ENCODE results near the gene ITGA2B. TPM values are rescaled to one million over a fixed set of nuclear protein-coding genes. Genes with fewer than 3 reads are reported as not detected.

The ITGA2B gene
- total RNA-seq, 5 donors from 2014 or later (not counting 1 experiment from before 2014, with no cell fraction given): 0.41 to 3.9 (median 1.1) TPM

DNA sequence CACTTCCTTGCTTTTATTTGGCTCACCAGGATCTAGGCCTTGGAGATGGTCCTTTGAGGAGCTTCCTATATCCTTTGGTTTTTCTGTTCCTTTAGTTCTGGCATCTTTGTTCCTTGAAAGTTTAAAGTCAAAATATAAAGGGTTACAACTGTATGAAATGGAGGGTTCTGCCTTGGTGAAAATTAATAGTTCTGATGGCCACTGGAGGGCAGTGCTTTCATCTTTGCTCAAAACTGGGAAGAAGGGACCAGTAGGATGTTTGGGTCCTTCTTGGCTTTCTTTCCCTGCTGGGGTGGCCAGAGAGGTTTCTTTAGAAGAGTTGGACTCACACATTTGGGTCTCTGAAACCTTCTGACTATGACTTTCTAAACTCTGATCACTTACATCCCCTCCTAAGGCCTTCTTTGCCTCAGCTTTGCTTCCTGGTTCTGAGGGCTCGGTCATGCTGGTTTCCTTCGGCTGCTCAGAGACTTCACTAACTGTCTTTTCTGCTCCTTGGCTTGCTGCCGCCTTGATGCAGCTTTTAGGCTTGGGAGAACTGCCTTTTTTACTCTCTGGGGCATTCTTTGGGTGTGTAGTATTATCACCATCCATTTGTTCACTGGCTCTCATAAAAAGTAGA is 10.9 kb upstream of the ITGA2B start:
- Histone ChIP-seq H3K27ac (ENCODE audit: low read length) (no peak overlapping the region), H3K4me1 (ENCODE audit: control insufficient read depth in 1 of 2, extremely low read depth in 1 of 2, insufficient read depth in 2 of 2, low read length in 2 of 2) (no peaks in the 10 kb centered on the region), H3K36me3 (ENCODE audit: control insufficient read depth in 2 of 2, extremely low read depth in 1 of 2, insufficient read depth in 1 of 2, low read length in 1 of 2) (peaks cover 10 to 58% of the 10 kb centered on the region in 2 donors), H3K27me3 (replicated peaks in 1 of 2; ENCODE audit: control insufficient read depth in 2 of 2, extremely low read depth in 1 of 2, insufficient read depth in 2 of 2, low read length in 1 of 2) (no peaks in the 10 kb centered on the region), H3K4me3 (ENCODE audit: control insufficient read depth in 1 of 2, extremely low read depth in 1 of 2, low read length in 1 of 2) (no peak overlapping the region), H3K9me3 (no peaks in the 10 kb centered on the region)
- peaks cover 45% of the 10 kb centered on the region for H3K36me3 Mint-ChIP-seq
- POLR2A ChIA-PET: interaction anchor here in 1 of 2 donors (0.6 kb wide), 1 partner anchor 252 kb away, joined by 3 read pairs; no protein-coding TSS in a partner anchor
- WGBS (ENCODE audit: insufficient coverage): no CpG with 5 or more reads among the region's 3 CpGs
- H3K27me3 Mint-ChIP-seq: no peaks in the 10 kb centered on the region
- peaks cover 0 to 4% (median 0%) of the 10 kb centered on the region in 3 donors for H3K4me1 Mint-ChIP-seq
- no peak for DNase-seq
- ATAC-seq (replicated peaks in 1 of 4): no peak
- CTCF ChIA-PET: no interaction called here
- H3K4me3 Mint-ChIP-seq: no peak overlapping the region
- H3K27ac Mint-ChIP-seq: no peak overlapping the region
- no peaks in the 10 kb centered on the region for H3K9me3 Mint-ChIP-seq

GRCh38 chr17:44398692-44399691 is 9.5 kb upstream of the ITGA2B start:
- CTCF ChIA-PET: no interaction called here

DNA sequence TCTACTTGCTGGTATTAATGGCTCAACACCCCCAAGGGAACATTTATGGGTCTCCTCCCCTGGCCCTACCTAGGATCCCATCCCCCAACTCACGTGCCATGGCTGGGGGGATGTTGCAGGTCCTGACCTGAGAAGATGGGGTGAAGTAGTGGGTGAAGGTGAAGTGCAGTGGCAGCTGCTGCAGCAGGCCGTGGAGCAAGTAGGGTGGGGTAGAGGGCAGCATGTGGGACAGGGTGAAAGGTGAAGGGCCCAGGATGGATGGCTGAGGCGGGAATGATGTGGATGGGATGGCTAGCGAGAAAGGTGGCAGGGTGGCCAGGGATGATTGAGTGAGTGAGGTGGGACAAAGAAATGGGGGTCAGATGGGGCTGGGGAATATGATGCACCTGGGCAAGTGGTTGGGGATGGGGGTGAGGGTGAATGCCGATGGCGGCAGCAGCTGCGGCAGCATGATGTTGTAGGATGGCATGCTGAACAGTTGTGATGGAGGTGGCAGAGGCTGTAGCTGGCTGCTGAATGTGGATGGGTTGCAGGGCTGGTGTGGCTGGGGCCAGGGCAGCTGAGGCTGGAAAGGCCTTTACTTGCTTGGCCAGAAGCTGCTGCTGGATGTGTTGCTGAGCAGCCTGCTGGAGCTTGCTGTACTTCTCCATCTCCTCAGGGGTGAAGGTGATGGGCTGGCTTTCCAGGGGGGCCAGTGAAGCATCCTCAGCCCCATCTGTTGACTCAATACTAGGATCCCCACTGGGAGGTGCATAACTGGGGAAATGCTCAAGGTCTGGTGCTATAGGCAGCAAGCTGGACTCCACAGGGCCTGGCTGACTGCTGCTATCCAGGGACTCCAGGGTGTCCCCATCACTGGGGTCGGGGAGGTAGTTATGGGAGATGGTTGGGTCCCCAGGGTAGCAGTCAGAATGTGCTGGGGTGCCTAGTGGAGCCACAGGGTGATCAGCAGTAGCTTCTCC is 8.3 kb upstream of the ITGA2B start:
- Mint-ChIP-seq H3K4me1 (peaks cover 0 to 4% (median 0%) of the 10 kb centered on the region in 3 donors), H3K27ac (no peak overlapping the region), H3K27me3 (no peaks in the 10 kb centered on the region), H3K9me3 (no peaks in the 10 kb centered on the region), H3K36me3 (peaks cover 40% of the 10 kb centered on the region), H3K4me3 (no peak overlapping the region)
- CTCF ChIA-PET: no interaction called here
- Histone ChIP-seq H3K27ac (ENCODE audit: low read length) (no peak overlapping the region), H3K9me3 (no peaks in the 10 kb centered on the region), H3K36me3 (ENCODE audit: control insufficient read depth in 2 of 2, extremely low read depth in 1 of 2, insufficient read depth in 1 of 2, low read length in 1 of 2) (peaks cover 10 to 48% of the 10 kb centered on the region in 2 donors), H3K4me1 (ENCODE audit: control insufficient read depth in 1 of 2, extremely low read depth in 1 of 2, insufficient read depth in 2 of 2, low read length in 2 of 2) (no peaks in the 10 kb centered on the region), H3K27me3 (replicated peaks in 1 of 2; ENCODE audit: control insufficient read depth in 2 of 2, extremely low read depth in 1 of 2, insufficient read depth in 2 of 2, low read length in 1 of 2) (no peaks in the 10 kb centered on the region), H3K4me3 (ENCODE audit: control insufficient read depth in 1 of 2, extremely low read depth in 1 of 2, low read length in 1 of 2) (no peak overlapping the region)
- DNase-seq: no peak
- ATAC-seq (replicated peaks in 1 of 4): no peak
- 96% methylated on average over 7 of the region's 8 CpGs for WGBS (ENCODE audit: insufficient coverage)
- POLR2A ChIA-PET: interaction anchor here in 1 of 2 donors (0.5 kb wide), 1 partner anchor 34 kb away, joined by 8 read pairs; the partner anchor contains the start of gene FAM171A2

More at GRCh38 chr17:44398692-44399691, 9.5 kb upstream of the ITGA2B start:
- Histone ChIP-seq H3K9me3 (no peaks in the 10 kb centered on the region), H3K36me3 (ENCODE audit: control insufficient read depth in 2 of 2, extremely low read depth in 1 of 2, insufficient read depth in 1 of 2, low read length in 1 of 2) (peaks cover 10 to 54% of the 10 kb centered on the region in 2 donors), H3K4me3 (ENCODE audit: control insufficient read depth in 1 of 2, extremely low read depth in 1 of 2, low read length in 1 of 2) (no peak overlapping the region), H3K27ac (ENCODE audit: low read length) (no peak overlapping the region), H3K27me3 (replicated peaks in 1 of 2; ENCODE audit: control insufficient read depth in 2 of 2, extremely low read depth in 1 of 2, insufficient read depth in 2 of 2, low read length in 1 of 2) (no peaks in the 10 kb centered on the region), H3K4me1 (ENCODE audit: control insufficient read depth in 1 of 2, extremely low read depth in 1 of 2, insufficient read depth in 2 of 2, low read length in 2 of 2) (no peaks in the 10 kb centered on the region)
- Mint-ChIP-seq H3K4me3 (no peak overlapping the region), H3K4me1 (peaks cover 0 to 4% (median 0%) of the 10 kb centered on the region in 3 donors), H3K27ac (no peak overlapping the region), H3K9me3 (no peaks in the 10 kb centered on the region), H3K27me3 (no peaks in the 10 kb centered on the region), H3K36me3 (peaks cover 41% of the 10 kb centered on the region)
- ATAC-seq (replicated peaks in 1 of 4): no peak
- POLR2A ChIA-PET: interaction anchor here in 1 of 2 donors (0.5 kb wide), 1 partner anchor 36 kb away, joined by 8 read pairs; the partner anchor contains the start of gene FAM171A2
- no peak for DNase-seq
- 96% methylated on average over 33 of the region's 41 CpGs for WGBS (ENCODE audit: insufficient coverage)

GRCh38 chr17:44396946-44397345 is 7.5 kb upstream of the ITGA2B start:
- Mint-ChIP-seq H3K9me3 (no peaks in the 10 kb centered on the region), H3K36me3 (peaks cover 34% of the 10 kb centered on the region), H3K4me1 (peaks cover 0 to 4% (median 0%) of the 10 kb centered on the region in 3 donors), H3K27ac (no peak overlapping the region), H3K27me3 (no peaks in the 10 kb centered on the region), H3K4me3 (no peak overlapping the region)
- 100% methylated on average over 2 of the region's 5 CpGs for WGBS (ENCODE audit: insufficient coverage)
- no peak overlapping the region for H3K27ac ChIP-seq (ENCODE audit: low read length)
- DNase-seq (no peak), ATAC-seq (replicated peaks in 1 of 4) (no peak)
- H3K27me3 ChIP-seq (replicated peaks in 1 of 2; ENCODE audit: control insufficient read depth in 2 of 2, extremely low read depth in 1 of 2, insufficient read depth in 2 of 2, low read length in 1 of 2): no peaks in the 10 kb centered on the region
- H3K4me3 ChIP-seq (ENCODE audit: control insufficient read depth in 1 of 2, extremely low read depth in 1 of 2, low read length in 1 of 2): no peak overlapping the region
- H3K36me3 ChIP-seq (ENCODE audit: control insufficient read depth in 2 of 2, extremely low read depth in 1 of 2, insufficient read depth in 1 of 2, low read length in 1 of 2): peaks cover 10 to 40% of the 10 kb centered on the region in 2 donors
- ChIA-PET POLR2A (interaction anchor here in 1 of 2 donors (0.5 kb wide), 1 partner anchor 165 kb away, joined by 3 read pairs; no protein-coding TSS in a partner anchor), CTCF (no interaction called here)
- H3K4me1 ChIP-seq (ENCODE audit: control insufficient read depth in 1 of 2, extremely low read depth in 1 of 2, insufficient read depth in 2 of 2, low read length in 2 of 2): no peaks in the 10 kb centered on the region
- no peaks in the 10 kb centered on the region for H3K9me3 ChIP-seq

GRCh38 chr17:44394833-44395232 is 5.4 kb upstream of the ITGA2B start:
- peaks cover 0 to 9% (median 0%) of the 10 kb centered on the region in 3 donors for H3K4me1 Mint-ChIP-seq
- H3K36me3 Mint-ChIP-seq: peaks cover 18% of the 10 kb centered on the region
- no peaks in the 10 kb centered on the region for H3K27me3 Mint-ChIP-seq
- Histone ChIP-seq H3K4me1 (ENCODE audit: control insufficient read depth in 1 of 2, extremely low read depth in 1 of 2, insufficient read depth in 2 of 2, low read length in 2 of 2) (no peaks in the 10 kb centered on the region), H3K27me3 (replicated peaks in 1 of 2; ENCODE audit: control insufficient read depth in 2 of 2, extremely low read depth in 1 of 2, insufficient read depth in 2 of 2, low read length in 1 of 2) (no peaks in the 10 kb centered on the region), H3K36me3 (ENCODE audit: control insufficient read depth in 2 of 2, extremely low read depth in 1 of 2, insufficient read depth in 1 of 2, low read length in 1 of 2) (peaks cover 7 to 22% of the 10 kb centered on the region in 2 donors), H3K27ac (ENCODE audit: low read length) (no peak overlapping the region), H3K9me3 (no peaks in the 10 kb centered on the region), H3K4me3 (ENCODE audit: control insufficient read depth in 1 of 2, extremely low read depth in 1 of 2, low read length in 1 of 2) (no peak overlapping the region)
- no peak overlapping the region for H3K4me3 Mint-ChIP-seq
- no peaks in the 10 kb centered on the region for H3K9me3 Mint-ChIP-seq
- WGBS (ENCODE audit: insufficient coverage): 100% methylated on average over 1 of the region's 2 CpGs
- ATAC-seq (replicated peaks in 1 of 4) (no peak), DNase-seq (no peak)
- POLR2A ChIA-PET: no interaction called here
- H3K27ac Mint-ChIP-seq: no peak overlapping the region
- CTCF ChIA-PET: interaction anchor here in 1 of 2 donors (0.6 kb wide), 1 partner anchor 589 kb away, joined by 4 read pairs; no protein-coding TSS in a partner anchor

Data from T-cell (primary cell).